Calu3 (cell line): ENCODE measurements around the gene MAP4K1. TPM values are rescaled to one million over a fixed set of nuclear protein-coding genes. Genes with fewer than 3 reads are reported as not detected.

Experiments used
- BruUV-seq: library from RNA; stranded (reverse); fragments of 400-500 nt; replicated peaks from 2 replicates; lab custom pipeline; 2021; lab: Mats Ljungman, UMichigan
- CTCF ChIA-PET: fragments of 300-600 bp; sonication (Branson Sonifier 250); formaldehyde crosslinking; loops from one replicate; lab custom pipeline; 2022; ENCODE audit warnings: antibody characterized with exemption; lab: Charles Lee
- DNase-seq: peaks from one replicate; pipeline ENCODE4 v3.0.0; 2022
- H3K27ac Mint-ChIP-seq: one replicate; pipeline ENCODE4 v1.8.0; 2022; ENCODE audit warnings: mixed read lengths; ENCODE audit not compliant: unreplicated experiment
- H3K27me3 Mint-ChIP-seq: one replicate; pipeline ENCODE4 v1.8.0; 2022; ENCODE audit warnings: mixed read lengths; ENCODE audit not compliant: unreplicated experiment
- H3K36me3 Mint-ChIP-seq: one replicate; pipeline ENCODE4 v1.8.0; 2022; ENCODE audit warnings: mild to moderate bottlenecking, moderate library complexity, mixed read lengths; ENCODE audit not compliant: insufficient read depth, unreplicated experiment
- H3K4me1 Mint-ChIP-seq: one replicate; pipeline ENCODE4 v1.8.0; 2022; ENCODE audit warnings: mild to moderate bottlenecking, low read depth, mixed read lengths; ENCODE audit not compliant: unreplicated experiment
- H3K4me3 Mint-ChIP-seq: one replicate; pipeline ENCODE4 v1.8.0; 2022; ENCODE audit warnings: mild to moderate bottlenecking, low read depth, moderate library complexity, mixed read lengths; ENCODE audit not compliant: unreplicated experiment
- H3K9me3 Mint-ChIP-seq: one replicate; pipeline ENCODE4 v1.8.0; 2022; ENCODE audit warnings: low read depth, mixed read lengths; ENCODE audit not compliant: unreplicated experiment
- intact Hi-C: fragments of 100-400 bp; cut with micrococcal nuclease; formaldehyde crosslinking; loops from one replicate; pipeline ENCODE4 v1.10.0; 2022; ENCODE audit not compliant: unreplicated experiment
- total RNA-seq: library from RNA; stranded (reverse); gene quantifications from 2 replicates; pipeline ENCODE4 v1.2.3, GENCODE V29; 2022
- TF ChIP-seq, protein P1 (sequence below): fragments of 200-600 bp; IDR thresholded peaks from one replicate; pipeline ENCODE4 v1.8.0; 2022; ENCODE audit warnings: antibody characterized with exemption; ENCODE audit not compliant: unreplicated experiment

The MAP4K1 gene
- total RNA-seq, 1 experiment from 2014 or later, result not detected

DNA sequence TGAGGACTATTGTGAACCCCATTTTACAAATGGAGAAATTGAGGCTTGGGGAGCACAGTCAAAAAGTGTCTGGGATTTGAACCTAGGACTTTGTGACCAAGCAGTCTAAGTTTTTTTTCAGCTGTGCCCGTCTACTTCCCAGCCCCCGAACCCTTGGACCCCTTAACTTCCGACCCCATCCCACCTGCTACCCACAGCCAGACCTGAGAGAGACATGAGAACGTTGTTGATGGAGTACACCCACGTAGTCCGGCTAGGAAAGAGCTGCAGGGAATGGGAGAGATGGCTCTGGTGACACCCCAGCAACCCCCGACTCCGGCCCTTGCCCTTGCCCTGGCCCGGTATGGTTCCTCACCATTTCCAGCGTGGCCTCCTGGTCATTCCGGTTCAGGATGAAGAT lies 18.0 kb downstream of the MAP4K1 start:
- Mint-ChIP-seq H3K9me3 (no peaks in the 10 kb centered on the region), H3K27ac (no peak overlapping the region), H3K4me3 (no peak overlapping the region), H3K27me3 (peaks cover 33% of the 10 kb centered on the region), H3K4me1 (no peaks in the 10 kb centered on the region), H3K36me3 (peaks cover 5% of the 10 kb centered on the region)
- intact Hi-C loops, result no loop called here
- BruUV-seq, result no TSS peak
- TF ChIP-seq, protein P1, sequence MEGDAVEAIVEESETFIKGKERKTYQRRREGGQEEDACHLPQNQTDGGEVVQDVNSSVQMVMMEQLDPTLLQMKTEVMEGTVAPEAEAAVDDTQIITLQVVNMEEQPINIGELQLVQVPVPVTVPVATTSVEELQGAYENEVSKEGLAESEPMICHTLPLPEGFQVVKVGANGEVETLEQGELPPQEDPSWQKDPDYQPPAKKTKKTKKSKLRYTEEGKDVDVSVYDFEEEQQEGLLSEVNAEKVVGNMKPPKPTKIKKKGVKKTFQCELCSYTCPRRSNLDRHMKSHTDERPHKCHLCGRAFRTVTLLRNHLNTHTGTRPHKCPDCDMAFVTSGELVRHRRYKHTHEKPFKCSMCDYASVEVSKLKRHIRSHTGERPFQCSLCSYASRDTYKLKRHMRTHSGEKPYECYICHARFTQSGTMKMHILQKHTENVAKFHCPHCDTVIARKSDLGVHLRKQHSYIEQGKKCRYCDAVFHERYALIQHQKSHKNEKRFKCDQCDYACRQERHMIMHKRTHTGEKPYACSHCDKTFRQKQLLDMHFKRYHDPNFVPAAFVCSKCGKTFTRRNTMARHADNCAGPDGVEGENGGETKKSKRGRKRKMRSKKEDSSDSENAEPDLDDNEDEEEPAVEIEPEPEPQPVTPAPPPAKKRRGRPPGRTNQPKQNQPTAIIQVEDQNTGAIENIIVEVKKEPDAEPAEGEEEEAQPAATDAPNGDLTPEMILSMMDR, result no peak
- CTCF ChIA-PET, result interaction anchor here (0.6 kb wide), 1 partner anchor 19 kb away, joined by 5 read pairs; no protein-coding TSS in a partner anchor
- no peak for DNase-seq

DNA sequence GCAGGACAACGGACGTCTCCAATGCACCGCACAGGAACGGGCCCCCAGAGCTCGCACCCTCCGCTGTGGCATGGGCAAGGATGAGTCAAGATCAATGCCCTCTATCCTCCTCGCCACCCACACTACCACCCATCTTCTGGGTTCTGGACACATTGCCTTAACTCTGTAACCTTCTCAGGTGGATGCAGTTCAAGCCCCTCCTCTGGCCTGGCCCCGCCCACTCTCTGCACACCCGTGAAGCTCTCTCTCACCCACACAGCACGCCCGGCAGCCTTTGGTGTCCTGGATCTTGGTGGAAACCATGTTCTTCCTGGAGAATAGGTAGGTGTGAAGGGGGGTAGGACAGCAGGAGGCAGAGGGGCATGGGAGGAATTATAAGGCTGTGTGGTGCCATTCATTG lies 20.7 kb downstream of the MAP4K1 start:
- Mint-ChIP-seq H3K9me3 (no peaks in the 10 kb centered on the region), H3K27ac (no peak overlapping the region), H3K27me3 (peaks cover 33% of the 10 kb centered on the region), H3K36me3 (peaks cover 5% of the 10 kb centered on the region), H3K4me3 (no peak overlapping the region), H3K4me1 (no peaks in the 10 kb centered on the region)
- no TSS peak for BruUV-seq
- no peak for DNase-seq
- CTCF ChIA-PET, result no interaction called here
- intact Hi-C loops, result no loop called here
- TF ChIP-seq, protein P1, result no peak

DNA sequence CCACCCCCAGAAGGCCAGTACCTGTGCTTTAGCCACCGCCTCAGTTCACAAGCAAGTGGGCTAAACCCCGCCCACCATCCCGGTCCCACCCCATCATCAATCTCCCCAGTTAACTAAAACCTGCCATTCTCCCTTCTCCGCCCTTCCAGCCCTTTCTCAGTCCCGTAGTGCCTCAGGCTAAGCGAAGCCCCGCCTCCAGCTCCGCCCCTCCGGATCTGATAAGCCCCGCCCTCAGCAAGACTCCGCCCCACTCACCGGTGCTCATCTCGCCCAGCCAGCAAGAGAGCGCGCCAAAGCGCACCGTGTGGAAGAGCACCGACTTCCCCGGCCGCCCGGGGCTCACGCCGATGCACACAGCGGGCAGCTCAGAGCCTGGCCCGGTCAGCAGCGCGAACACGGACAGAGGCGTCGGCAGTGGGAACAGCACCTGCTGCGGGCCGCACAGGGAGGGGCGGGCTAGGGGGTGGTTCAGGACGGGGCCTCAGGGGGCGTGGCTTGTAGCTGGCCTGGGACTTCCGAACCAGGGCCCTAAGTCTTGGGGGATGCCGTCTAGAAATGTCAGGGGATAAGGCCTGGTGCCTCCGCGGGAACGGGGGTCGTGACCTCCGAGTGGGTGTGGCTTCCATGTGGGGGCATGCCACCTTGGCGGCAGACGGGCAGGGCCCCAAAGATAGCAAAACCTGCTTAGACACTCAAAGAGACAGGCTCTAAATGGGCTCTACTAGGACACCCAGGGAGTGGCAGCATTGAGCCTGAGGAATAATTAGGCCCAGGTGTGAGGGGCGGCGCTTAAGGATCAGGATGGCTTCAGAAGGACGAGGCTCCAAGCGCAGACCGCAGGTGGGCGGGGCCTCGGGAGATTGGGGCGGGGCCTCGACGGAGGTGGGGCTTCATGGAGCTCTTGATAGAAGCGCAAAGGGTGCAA lies 21.4 kb downstream of the MAP4K1 start:
- DNase-seq, result peak; percentile 76
- peak overlapping the region; percentile 53 for H3K4me3 Mint-ChIP-seq
- H3K9me3 Mint-ChIP-seq, result no peaks in the 10 kb centered on the region
- TF ChIP-seq, protein P1, result no peak
- BruUV-seq, result no TSS peak
- H3K27me3 Mint-ChIP-seq, result peaks cover 29% of the 10 kb centered on the region
- H3K27ac Mint-ChIP-seq, result no peak overlapping the region
- H3K36me3 Mint-ChIP-seq, result peaks cover 5% of the 10 kb centered on the region
- H3K4me1 Mint-ChIP-seq, result no peaks in the 10 kb centered on the region
- CTCF ChIA-PET, result interaction anchor here (0.6 kb wide), 2 partner anchors 9 to 18 kb away, joined by 4 read pairs; no protein-coding TSS in a partner anchor
- intact Hi-C loops, result no loop called here

DNA sequence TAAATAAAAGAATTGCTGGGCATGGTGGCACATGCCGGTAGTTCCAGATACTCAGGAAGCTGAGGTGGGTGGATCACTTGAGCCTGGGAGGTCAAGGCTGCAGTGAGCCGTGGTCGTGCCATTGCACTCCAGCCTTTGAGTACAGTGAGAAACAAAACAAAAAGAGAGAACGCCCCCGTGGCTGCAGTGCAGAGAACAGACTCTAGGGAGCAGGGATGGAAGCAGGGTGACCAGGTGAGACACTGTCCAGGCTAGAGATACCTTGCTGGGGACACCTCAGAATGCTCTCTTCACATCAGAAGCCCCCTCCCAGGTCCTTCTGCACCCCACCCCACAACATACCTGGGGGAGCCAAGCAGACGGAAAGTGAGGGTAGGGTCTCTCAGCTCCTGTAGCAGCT lies 24.8 kb downstream of the MAP4K1 start:
- peaks cover 5% of the 10 kb centered on the region for H3K36me3 Mint-ChIP-seq
- H3K27me3 Mint-ChIP-seq, result peaks cover 10% of the 10 kb centered on the region
- no TSS peak for BruUV-seq
- TF ChIP-seq, protein P1, result no peak
- DNase-seq, result no peak
- H3K27ac Mint-ChIP-seq, result no peak overlapping the region
- H3K4me1 Mint-ChIP-seq, result no peaks in the 10 kb centered on the region
- CTCF ChIA-PET, result no interaction called here
- intact Hi-C loops, result no loop called here
- no peak overlapping the region for H3K4me3 Mint-ChIP-seq
- H3K9me3 Mint-ChIP-seq, result no peaks in the 10 kb centered on the region
